PFSK-1 (cell line): ENCODE measurements around the gene TTC16.

Experiments used
- FOXP2 ChIP-seq: optimal IDR thresholded peaks from 2 replicates; pipeline ENCODE3; 2011; ENCODE audit warnings: borderline replicate concordance, control low read depth, inconsistent platforms; ENCODE audit not compliant: insufficient read depth; ENCODE audit errors: extremely low read length, extremely low read depth
- POLR2AphosphoS5 ChIP-seq: IDR thresholded peaks from 2 replicates; pipeline ENCODE4 v1.6.1; 2012; ENCODE audit warnings: low read depth, mild to moderate bottlenecking, control low read depth, low read length, moderate library complexity
- SIN3A ChIP-seq: IDR thresholded peaks from 2 replicates; pipeline ENCODE4 v1.6.1; 2012; ENCODE audit warnings: mild to moderate bottlenecking, low read length, moderate library complexity, borderline replicate concordance; ENCODE audit not compliant: insufficient read depth
- TAF1 ChIP-seq: IDR thresholded peaks from 2 replicates; pipeline ENCODE4 v1.6.1; 2012; ENCODE audit warnings: low read length, control low read depth, borderline replicate concordance; ENCODE audit not compliant: insufficient read depth
- TF ChIP-seq, protein P1 (sequence below), 2 experiments: IDR thresholded peaks; 2 replicates each; pipeline versions ENCODE4 v1.6.1 to v1.8.0; 2011 to 2012; ENCODE audit warnings: low read depth in 2 of 2, low read length in 2 of 2, control low read depth in 1 of 2, inconsistent platforms in 1 of 2, mild to moderate bottlenecking in 1 of 2, moderate library complexity in 1 of 2; ENCODE audit not compliant: insufficient read depth in 1 of 2

TTC16 gene

DNA sequence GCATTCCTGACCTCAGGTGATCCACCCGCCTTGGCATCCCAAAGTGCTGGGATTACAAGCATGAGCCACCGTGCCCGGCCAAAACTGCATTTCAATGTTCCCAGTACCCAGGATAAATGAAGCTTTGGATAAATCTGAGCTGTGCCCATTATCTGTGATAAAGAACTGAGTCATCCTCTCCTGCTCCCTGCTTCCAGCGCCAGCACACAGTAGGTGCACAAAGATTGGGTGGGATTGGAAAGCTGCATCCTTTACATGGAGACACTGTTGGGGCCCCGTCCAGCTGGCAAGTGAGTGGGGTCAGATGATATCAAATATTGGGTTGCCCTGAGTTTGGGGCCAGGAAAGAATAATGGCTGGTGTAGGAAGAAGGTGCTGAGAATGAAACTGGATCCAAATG lies 45.2 kb downstream of the TTC16 start:
- TF ChIP-seq POLR2AphosphoS5 (no peak), FOXP2 (no peak), TAF1 (no peak), SIN3A (no peak)
- TF ChIP-seq, protein P1, sequence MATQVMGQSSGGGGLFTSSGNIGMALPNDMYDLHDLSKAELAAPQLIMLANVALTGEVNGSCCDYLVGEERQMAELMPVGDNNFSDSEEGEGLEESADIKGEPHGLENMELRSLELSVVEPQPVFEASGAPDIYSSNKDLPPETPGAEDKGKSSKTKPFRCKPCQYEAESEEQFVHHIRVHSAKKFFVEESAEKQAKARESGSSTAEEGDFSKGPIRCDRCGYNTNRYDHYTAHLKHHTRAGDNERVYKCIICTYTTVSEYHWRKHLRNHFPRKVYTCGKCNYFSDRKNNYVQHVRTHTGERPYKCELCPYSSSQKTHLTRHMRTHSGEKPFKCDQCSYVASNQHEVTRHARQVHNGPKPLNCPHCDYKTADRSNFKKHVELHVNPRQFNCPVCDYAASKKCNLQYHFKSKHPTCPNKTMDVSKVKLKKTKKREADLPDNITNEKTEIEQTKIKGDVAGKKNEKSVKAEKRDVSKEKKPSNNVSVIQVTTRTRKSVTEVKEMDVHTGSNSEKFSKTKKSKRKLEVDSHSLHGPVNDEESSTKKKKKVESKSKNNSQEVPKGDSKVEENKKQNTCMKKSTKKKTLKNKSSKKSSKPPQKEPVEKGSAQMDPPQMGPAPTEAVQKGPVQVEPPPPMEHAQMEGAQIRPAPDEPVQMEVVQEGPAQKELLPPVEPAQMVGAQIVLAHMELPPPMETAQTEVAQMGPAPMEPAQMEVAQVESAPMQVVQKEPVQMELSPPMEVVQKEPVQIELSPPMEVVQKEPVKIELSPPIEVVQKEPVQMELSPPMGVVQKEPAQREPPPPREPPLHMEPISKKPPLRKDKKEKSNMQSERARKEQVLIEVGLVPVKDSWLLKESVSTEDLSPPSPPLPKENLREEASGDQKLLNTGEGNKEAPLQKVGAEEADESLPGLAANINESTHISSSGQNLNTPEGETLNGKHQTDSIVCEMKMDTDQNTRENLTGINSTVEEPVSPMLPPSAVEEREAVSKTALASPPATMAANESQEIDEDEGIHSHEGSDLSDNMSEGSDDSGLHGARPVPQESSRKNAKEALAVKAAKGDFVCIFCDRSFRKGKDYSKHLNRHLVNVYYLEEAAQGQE (IDR thresholded peaks at IDR 0.05; ENCODE audit: insufficient read depth in 1 of 2, low read depth in 2 of 2, low read length in 2 of 2) = no peak

DNA sequence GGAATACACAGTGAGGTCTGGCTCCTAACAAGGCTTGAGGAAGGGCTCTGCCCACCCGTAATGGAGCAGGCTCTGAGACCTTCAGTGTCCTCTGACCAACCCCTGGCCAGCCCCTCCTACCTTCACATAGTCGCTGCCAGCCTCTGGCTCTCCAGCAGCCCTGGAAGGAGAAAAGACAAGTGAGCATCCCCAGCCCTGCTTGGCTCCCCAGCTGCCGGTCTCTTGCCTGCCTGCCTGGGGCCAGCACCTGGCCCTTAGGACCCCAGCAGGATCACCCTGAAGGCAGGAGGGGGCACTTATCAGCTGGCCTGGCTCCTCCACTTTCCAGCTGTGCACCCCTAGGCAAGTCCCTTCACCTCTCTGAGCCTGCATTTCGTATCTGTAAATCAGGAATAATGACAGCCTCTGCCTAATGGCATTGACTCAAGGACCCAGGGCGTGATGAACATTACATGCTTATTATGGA lies 45.6 kb downstream of the TTC16 start:
- TF ChIP-seq, protein P1 (IDR thresholded peaks at IDR 0.05; ENCODE audit: insufficient read depth in 1 of 2, low read depth in 2 of 2, low read length in 2 of 2) = no peak
- TF ChIP-seq TAF1 = no peak
- TF ChIP-seq FOXP2 = no peak
- no peak for TF ChIP-seq POLR2AphosphoS5
- no peak for TF ChIP-seq SIN3A

DNA sequence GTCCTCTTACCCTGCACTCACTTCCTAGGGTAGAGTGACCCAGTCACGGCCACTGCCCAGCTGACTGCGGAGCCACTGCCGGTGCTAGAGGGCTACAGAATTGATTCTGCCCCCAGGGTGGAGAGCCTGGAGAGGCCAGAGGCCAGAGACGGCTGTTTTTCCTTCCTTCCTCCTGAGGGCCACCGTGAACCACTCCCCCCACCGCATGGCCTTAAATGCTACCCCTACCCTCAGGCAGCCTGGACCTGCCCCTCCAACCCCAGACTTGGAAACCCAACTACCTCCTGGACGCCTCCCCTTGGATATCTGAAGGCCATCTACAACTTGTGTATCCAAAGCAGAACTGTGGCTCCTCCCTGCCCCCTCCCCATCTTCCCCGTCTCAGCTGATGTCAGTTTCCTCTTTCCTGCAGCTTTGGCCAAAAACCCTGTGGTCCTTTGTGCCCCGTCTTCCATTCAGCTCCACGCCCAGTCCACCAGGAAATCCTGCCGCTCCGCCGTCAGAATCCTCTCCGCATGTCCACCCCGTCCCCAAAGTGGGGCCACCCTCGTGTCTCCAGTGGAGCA lies 46.3 kb downstream of the TTC16 start:
- no peak for TF ChIP-seq FOXP2
- TF ChIP-seq SIN3A = no peak

DNA sequence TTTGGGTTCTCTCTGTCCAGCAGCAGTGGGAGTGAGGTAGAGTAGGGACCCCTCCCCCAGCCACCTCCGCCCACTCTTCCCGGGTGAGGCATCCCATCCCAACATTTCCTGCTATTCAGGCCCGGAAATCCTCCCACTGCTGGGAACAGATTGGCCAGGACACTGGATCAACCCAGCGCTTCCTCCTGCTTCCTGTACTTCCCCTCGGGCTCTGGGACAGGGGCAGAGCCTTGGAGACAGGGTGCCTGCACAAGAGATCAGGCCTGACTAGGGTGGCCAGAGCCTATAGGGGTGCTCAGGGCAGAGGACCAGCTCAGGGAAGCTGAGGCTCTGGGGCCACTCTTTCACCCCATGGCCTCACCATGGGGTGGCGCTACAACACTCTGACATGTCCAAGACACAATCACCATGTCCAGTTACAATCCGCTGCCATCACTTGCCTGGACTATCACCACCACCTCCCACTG lies 48.1 kb downstream of the TTC16 start:
- TF ChIP-seq SIN3A (no peak), POLR2AphosphoS5 (no peak), FOXP2 (no peak), TAF1 (no peak)
- TF ChIP-seq, protein P1 (IDR thresholded peaks at IDR 0.05; ENCODE audit: insufficient read depth in 1 of 2, low read depth in 2 of 2, low read length in 2 of 2) = peak; percentile 22 to 64; a peak in 1 of 4 replicates

DNA sequence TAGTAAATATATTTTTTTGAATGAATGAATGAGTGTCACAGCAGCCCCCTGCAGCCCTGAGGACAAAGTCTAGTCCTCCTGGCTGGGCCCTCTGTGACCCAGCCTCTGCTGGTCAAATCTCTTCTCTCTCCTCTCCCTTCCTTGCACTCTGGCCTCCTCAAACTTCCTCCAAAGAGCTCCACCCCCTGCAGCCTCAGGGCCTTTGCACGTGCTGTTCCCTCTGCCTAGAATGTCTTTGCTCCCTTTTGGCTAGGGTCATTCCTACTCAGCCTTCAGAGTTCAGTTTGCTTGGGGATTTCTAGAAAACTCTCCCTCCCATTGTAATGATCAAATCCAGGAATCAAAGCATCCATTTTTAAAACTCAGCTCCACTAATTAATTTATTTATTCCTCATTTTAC lies 49.5 kb downstream of the TTC16 start:
- no peak for TF ChIP-seq FOXP2
- no peak for TF ChIP-seq SIN3A
- TF ChIP-seq, protein P1 (IDR thresholded peaks at IDR 0.05; ENCODE audit: insufficient read depth in 1 of 2, low read depth in 2 of 2, low read length in 2 of 2) = no peak
- TF ChIP-seq TAF1 = no peak
- TF ChIP-seq POLR2AphosphoS5 = no peak
